Peyer's patch (tissue), 4 donors: ENCODE results near the gene GPRC5A.

Source experiments
- CTCF ChIP-seq, 6 experiments: fragments of 450-650 bp in 4 of 6; fragments of 200-600 bp in 2 of 6; sonication (generic) in 1 of 6; IDR thresholded peaks; one replicate each; pipeline ENCODE4 v1.5.1; 2017 to 2019; ENCODE audit warnings: antibody characterized with exemption in 6 of 6, mild to moderate bottlenecking in 3 of 6, moderate library complexity in 1 of 6
- POLR2A ChIP-seq, 2 donors: fragments of 450-650 bp; IDR thresholded peaks; one replicate each; pipeline ENCODE4 v1.5.1; 2017; ENCODE audit warnings: antibody characterized with exemption in 2 of 2, mild to moderate bottlenecking in 2 of 2, moderate library complexity in 2 of 2

GRCh38 chr12:12845794-12846243, 45.5 kb upstream of the GPRC5A start:
- TF ChIP-seq POLR2A (IDR thresholded peaks at IDR 0.05) (no peak), CTCF (IDR thresholded peaks at IDR 0.05) (no peak)
